ENCODE data around the gene TAPBP.
A peak's percentile ranks its signal among the peaks of the same experiment; 100 is the strongest.

The TAPBP gene

GRCh38 chr6:33330736-33331135 is 16.9 kb upstream of the TAPBP start:
- in situ Hi-C loops (cut with HindIII; ENCODE audit: low sequenced_read_pairs): no loop called here
- TF ChIP-seq CTCF (IDR thresholded peaks at IDR 0.05; ENCODE audit: low read depth, low read length, missing control alignments): no peak
- no peak overlapping the region for H3K4me3 ChIP-seq (ENCODE audit: low read depth, low read length)
- no peak for DNase-seq (ENCODE audit: low read depth)

- no peak overlapping the region for H3K4me3 ChIP-seq (ENCODE audit: low read depth, low read length)
- in situ Hi-C loops (cut with HindIII; ENCODE audit: low sequenced_read_pairs): no loop called here
- DNase-seq (ENCODE audit: low read depth): no peak
- no peak for TF ChIP-seq CTCF (IDR thresholded peaks at IDR 0.05; ENCODE audit: low read depth, low read length, missing control alignments)
Observed at GRCh38 chr6:33329058-33329457, 15.2 kb upstream of the TAPBP start.

- DNase-seq (ENCODE audit: low read depth): no peak
- no peak overlapping the region for H3K4me3 ChIP-seq (ENCODE audit: low read depth, low read length)
- TF ChIP-seq CTCF (IDR thresholded peaks at IDR 0.05; ENCODE audit: low read depth, low read length, missing control alignments): no peak
- in situ Hi-C loops (cut with HindIII; ENCODE audit: low sequenced_read_pairs): no loop called here
Observed at GRCh38 chr6:33324125-33324524, 10.2 kb upstream of the TAPBP start.

GRCh38 chr6:33323623-33323948 is 9.7 kb upstream of the TAPBP start:
- H3K4me3 ChIP-seq (ENCODE audit: low read depth, low read length): peak overlapping the region; percentile 73
- no peak for DNase-seq (ENCODE audit: low read depth)
- in situ Hi-C loops (cut with HindIII; ENCODE audit: low sequenced_read_pairs): no loop called here
- TF ChIP-seq CTCF (IDR thresholded peaks at IDR 0.05; ENCODE audit: low read depth, low read length, missing control alignments): no peak

- no peak for DNase-seq (ENCODE audit: low read depth)
- peak overlapping the region; percentile 73 for H3K4me3 ChIP-seq (ENCODE audit: low read depth, low read length)
- no peak for TF ChIP-seq CTCF (IDR thresholded peaks at IDR 0.05; ENCODE audit: low read depth, low read length, missing control alignments)
- in situ Hi-C loops (cut with HindIII; ENCODE audit: low sequenced_read_pairs): no loop called here
Observed at GRCh38 chr6:33321227-33321626, 7.3 kb upstream of the TAPBP start.

- in situ Hi-C loops (cut with HindIII; ENCODE audit: low sequenced_read_pairs): no loop called here
- H3K4me3 ChIP-seq (ENCODE audit: low read depth, low read length): peak overlapping the region; percentile 2
- TF ChIP-seq CTCF (IDR thresholded peaks at IDR 0.05; ENCODE audit: low read depth, low read length, missing control alignments): no peak
- peak; percentile 59 for DNase-seq (ENCODE audit: low read depth)
Observed at GRCh38 chr6:33320315-33321181, 6.7 kb upstream of the TAPBP start.
